ENCODE measurements around the gene IGF1R. TPM values are rescaled to one million over a fixed set of nuclear protein-coding genes. Genes with fewer than 3 reads are reported as not detected.

The IGF1R gene
- total RNA-seq, 1 experiment from 2014 or later: 16.3 TPM

DNA sequence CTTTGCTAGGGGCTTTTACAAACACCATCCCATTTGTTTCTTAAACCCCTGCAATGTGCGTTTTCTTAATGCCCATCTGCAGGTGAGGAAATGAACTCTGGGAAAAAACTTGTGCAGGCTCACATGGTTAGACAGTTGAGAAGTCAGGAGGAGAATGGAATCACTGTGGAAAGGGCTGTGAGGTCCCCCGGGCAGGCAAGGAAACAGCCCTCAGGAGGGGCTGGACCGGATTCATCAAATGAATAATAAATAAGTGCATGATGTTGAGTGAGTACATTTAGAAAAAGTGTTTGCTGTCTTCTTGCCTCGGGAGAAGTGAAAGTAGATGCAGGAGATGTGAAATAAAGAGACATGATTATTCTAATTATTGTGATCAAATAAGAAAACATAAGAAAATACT, 282.7 kb downstream of the IGF1R start:
- ChIA-PET RAD21 (ENCODE audit: low non-redundant PET in 1 of 2, low total read pairs in 2 of 2, uncharacterized antibody in 2 of 2, unreplicated experiment in 2 of 2) (no interaction called here), CTCF (no interaction called here), POLR2A (no interaction called here)
- Histone ChIP-seq H3K36me3 (ENCODE audit: control insufficient read depth in 1 of 2, insufficient read depth in 2 of 2, low read length in 2 of 2) (no peaks in the 10 kb centered on the region), H2AFZ (ENCODE audit: low read depth, low read length, poor library complexity, severe bottlenecking) (no peak overlapping the region), H3K9me2 (ENCODE audit: insufficient read depth) (no peaks in the 10 kb centered on the region), H3K4me1 (ENCODE audit: control insufficient read depth in 1 of 2, insufficient read depth in 2 of 2, low read length in 2 of 2) (no peaks in the 10 kb centered on the region), H3K9me3 (ENCODE audit: control insufficient read depth in 1 of 2, insufficient read depth in 1 of 2, low read depth in 1 of 2, low read length in 2 of 2) (no peaks in the 10 kb centered on the region), H3K27me3 (ENCODE audit: insufficient read depth, low read length) (no peaks in the 10 kb centered on the region), H3K27ac (ENCODE audit: low read depth, low read length) (no peak overlapping the region), H3K4me2 (ENCODE audit: low read length) (no peak overlapping the region), H3K9ac (ENCODE audit: low read length) (no peak overlapping the region), H3K4me3 (replicated peaks in 1 of 2; ENCODE audit: low read depth in 1 of 2, low read length in 2 of 2) (no peak overlapping the region), H3K79me2 (ENCODE audit: insufficient read depth, low read length) (no peaks in the 10 kb centered on the region), H4K20me1 (ENCODE audit: insufficient read depth) (no peaks in the 10 kb centered on the region)
- BruUV-seq (replicated peaks): no TSS peak
- TF ChIP-seq TCF7L2 (IDR thresholded peaks at IDR 0.05; ENCODE audit: borderline replicate concordance, extremely low read depth, insufficient read depth, insufficient read length): no peak
- TF ChIP-seq JUND (IDR thresholded peaks at IDR 0.05): no peak
- no peak for TF ChIP-seq FOSL1 (IDR thresholded peaks at IDR 0.05; ENCODE audit: low read depth)
- TF ChIP-seq, protein P1, sequence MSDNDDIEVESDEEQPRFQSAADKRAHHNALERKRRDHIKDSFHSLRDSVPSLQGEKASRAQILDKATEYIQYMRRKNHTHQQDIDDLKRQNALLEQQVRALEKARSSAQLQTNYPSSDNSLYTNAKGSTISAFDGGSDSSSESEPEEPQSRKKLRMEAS (IDR thresholded peaks at IDR 0.05): no peak
- TF ChIP-seq, protein P2, sequence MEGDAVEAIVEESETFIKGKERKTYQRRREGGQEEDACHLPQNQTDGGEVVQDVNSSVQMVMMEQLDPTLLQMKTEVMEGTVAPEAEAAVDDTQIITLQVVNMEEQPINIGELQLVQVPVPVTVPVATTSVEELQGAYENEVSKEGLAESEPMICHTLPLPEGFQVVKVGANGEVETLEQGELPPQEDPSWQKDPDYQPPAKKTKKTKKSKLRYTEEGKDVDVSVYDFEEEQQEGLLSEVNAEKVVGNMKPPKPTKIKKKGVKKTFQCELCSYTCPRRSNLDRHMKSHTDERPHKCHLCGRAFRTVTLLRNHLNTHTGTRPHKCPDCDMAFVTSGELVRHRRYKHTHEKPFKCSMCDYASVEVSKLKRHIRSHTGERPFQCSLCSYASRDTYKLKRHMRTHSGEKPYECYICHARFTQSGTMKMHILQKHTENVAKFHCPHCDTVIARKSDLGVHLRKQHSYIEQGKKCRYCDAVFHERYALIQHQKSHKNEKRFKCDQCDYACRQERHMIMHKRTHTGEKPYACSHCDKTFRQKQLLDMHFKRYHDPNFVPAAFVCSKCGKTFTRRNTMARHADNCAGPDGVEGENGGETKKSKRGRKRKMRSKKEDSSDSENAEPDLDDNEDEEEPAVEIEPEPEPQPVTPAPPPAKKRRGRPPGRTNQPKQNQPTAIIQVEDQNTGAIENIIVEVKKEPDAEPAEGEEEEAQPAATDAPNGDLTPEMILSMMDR (IDR thresholded peaks at IDR 0.05 in 2 of 3, conservative IDR thresholded peaks at IDR 0.05 in 1 of 3; ENCODE audit: borderline replicate concordance in 1 of 3, insufficient read depth in 1 of 3, low read depth in 2 of 3, low read length in 2 of 3): no peak
- TF ChIP-seq ZNF274 (IDR thresholded peaks at IDR 0.05; ENCODE audit: low read depth, low read length): no peak
- TF ChIP-seq POLR2AphosphoS5 (IDR thresholded peaks at IDR 0.05; ENCODE audit: low read depth, low read length): no peak
- no peak for TF ChIP-seq ZFX (IDR thresholded peaks at IDR 0.05)
- TF ChIP-seq POLR2A (IDR thresholded peaks at IDR 0.05; ENCODE audit: borderline replicate concordance, extremely low read depth, insufficient read depth, insufficient read length): no peak
- no peak for TF ChIP-seq EZH2 (IDR thresholded peaks at IDR 0.05)
- TF ChIP-seq SP1 (IDR thresholded peaks at IDR 0.05; ENCODE audit: low read depth): no peak
- no peak for DNase-seq (ENCODE audit: low read depth, low spot score)
- intact Hi-C loops (cut with micrococcal nuclease): no loop called here
- ATAC-seq: no peak
